HepG2 (cell line): ENCODE measurements around the gene ADAD2. TPM values are rescaled to one million over a fixed set of nuclear protein-coding genes. Genes with fewer than 3 reads are reported as not detected.

Experiments used
- ATAC-seq: fragments of 200-7000 bp; cut with Tn5 transposase; 3 replicates; pipeline ENCODE4 v1.9.1; 2020; ENCODE audit warnings: mild to moderate bottlenecking, moderate library complexity
- BruUV-seq: library from RNA; stranded (reverse); fragments of 400-500 nt; replicated peaks from 2 replicates; lab custom pipeline; 2021; lab: Mats Ljungman, UMichigan
- CTCF ChIA-PET: fragments of 300-600 bp; formaldehyde crosslinking; extraction: SDS; loops from one replicate; lab custom pipeline; 2021; ENCODE audit warnings: low total read pairs, inconsistent platforms, low intra/inter-chr PET ratio; lab: Yijun Ruan, JAX
- POLR2A ChIA-PET: fragments of 350-600 bp; sonication (Branson Sonifier 250); formaldehyde crosslinking; loops from one replicate; lab custom pipeline; 2020; ENCODE audit warnings: antibody characterized with exemption, inconsistent platforms; lab: Yijun Ruan, JAX
- DNase-seq: peaks from one replicate; pipeline ENCODE4 v3.0.0-alpha.2; 2015; ENCODE audit warnings: low spot score
- FAIRE-seq: peaks from 3 replicates; lab custom pipeline; 2011; peaks lifted over from hg19 to GRCh38; lab: Jason Lieb, UNC
- H2AFZ ChIP-seq: one replicate; pipeline ENCODE4 v1.6.1; 2011; ENCODE audit warnings: low read length, inconsistent platforms
- H3K27ac ChIP-seq: fragments of 300-600 bp; 3 replicates; pipeline ENCODE4 v1.8.0; 2011; ENCODE audit warnings: mixed run types, mild to moderate bottlenecking, mixed read lengths, low read length, inconsistent platforms; ENCODE audit not compliant: insufficient read depth; ENCODE audit errors: extremely low read length
- H3K27me3 ChIP-seq, 2 experiments: fragments of 200-600 bp in 1 of 2; 2 replicates in 1 of 2; 3 replicates in 1 of 2; pipeline versions ENCODE4 v1.6.0 to v1.8.0; 2011; ENCODE audit warnings: low read length in 2 of 2, mild to moderate bottlenecking in 2 of 2, moderate library complexity in 2 of 2, inconsistent platforms in 1 of 2; ENCODE audit not compliant: insufficient read depth in 2 of 2, control insufficient read depth in 1 of 2
- H3K36me3 ChIP-seq, 2 experiments: fragments of 200-600 bp in 1 of 2; replicated peaks in 1 of 2; 2 replicates in 1 of 2; 3 replicates in 1 of 2; pipeline versions ENCODE4 v1.5.1 to v1.8.0; 2011; ENCODE audit warnings: low read length in 2 of 2, inconsistent platforms in 1 of 2; ENCODE audit not compliant: insufficient read depth in 2 of 2, control insufficient read depth in 1 of 2
- H3K4me1 ChIP-seq: 2 replicates; pipeline ENCODE4 v1.5.1; 2012; ENCODE audit warnings: low read length, inconsistent platforms; ENCODE audit not compliant: insufficient read depth
- H3K4me2 ChIP-seq: 2 replicates; pipeline ENCODE4 v1.6.0; 2011; ENCODE audit warnings: low read depth, low read length, inconsistent platforms
- H3K4me3 ChIP-seq, 3 experiments: fragments of 200-600 bp in 1 of 3; sonication (generic), shearing (Covaris generic) in 1 of 3; replicated peaks in 1 of 3; 2 replicates each; pipeline ENCODE4 v1.5.1; 2011 to 2016; ENCODE audit warnings: low read length in 3 of 3, inconsistent platforms in 2 of 3, low read depth in 2 of 3, mild to moderate bottlenecking in 2 of 3, control low read depth in 1 of 3, mixed read lengths in 1 of 3; ENCODE audit not compliant: insufficient read depth in 1 of 3
- H3K79me2 ChIP-seq: one replicate; pipeline ENCODE4 v1.6.1; 2011; ENCODE audit warnings: low read length, inconsistent platforms; ENCODE audit not compliant: insufficient read depth
- H3K9ac ChIP-seq: 2 replicates; pipeline ENCODE4 v1.6.0; 2011; ENCODE audit warnings: mild to moderate bottlenecking, low read depth, low read length, inconsistent platforms; ENCODE audit not compliant: insufficient read depth
- H3K9me3 ChIP-seq: 2 replicates; pipeline ENCODE4 v1.5.1; 2012; ENCODE audit warnings: mild to moderate bottlenecking, low read length
- H4K20me1 ChIP-seq: 2 replicates; pipeline ENCODE4 v1.6.0; 2011; ENCODE audit warnings: inconsistent platforms, mild to moderate bottlenecking, low read length, moderate library complexity; ENCODE audit not compliant: insufficient read depth
- CTCF ChIP-seq: sonication (generic); formaldehyde crosslinking; IDR thresholded peaks from 2 replicates; pipeline ENCODE4 v1.5.0; 2020; ENCODE audit warnings: mild to moderate bottlenecking, missing genetic modification reagents, moderate library complexity
- EED ChIP-seq: sonication (generic); formaldehyde crosslinking; IDR thresholded peaks from 2 replicates; pipeline ENCODE4 v1.5.0; 2020; ENCODE audit warnings: mild to moderate bottlenecking, missing genetic modification reagents
- FOXJ3 ChIP-seq: sonication (generic); formaldehyde crosslinking; IDR thresholded peaks from 2 replicates; pipeline ENCODE4 v1.4.0; 2020; ENCODE audit warnings: missing genetic modification reagents, mild to moderate bottlenecking, borderline replicate concordance
- KLF11 ChIP-seq: IDR thresholded peaks from 2 replicates; pipeline ENCODE4 v1.6.1; 2016; ENCODE audit warnings: missing compliant biosample characterization
- PCBP1 ChIP-seq: fragments of 200-400 bp; formaldehyde crosslinking; IDR thresholded peaks from 2 replicates; pipeline ENCODE4 v1.6.1; 2017; ENCODE audit warnings: mild to moderate bottlenecking, low read depth, low read length, borderline replicate concordance
- PHF8 ChIP-seq: sonication (generic); formaldehyde crosslinking; IDR thresholded peaks from 2 replicates; pipeline ENCODE4 v1.5.0; 2020; ENCODE audit warnings: missing genetic modification reagents
- SNAPC2 ChIP-seq: sonication (generic); formaldehyde crosslinking; IDR thresholded peaks from 2 replicates; pipeline ENCODE4 v1.8.1; 2022; ENCODE audit warnings: mild to moderate bottlenecking, missing genetic modification reagents
- STAG1 ChIP-seq: sonication (generic); formaldehyde crosslinking; IDR thresholded peaks from 2 replicates; pipeline ENCODE4 v1.4.0; 2020; ENCODE audit warnings: missing genetic modification reagents
- ZFP36L1 ChIP-seq: sonication (generic); formaldehyde crosslinking; IDR thresholded peaks from 2 replicates; pipeline ENCODE4 v1.8.0; 2022; ENCODE audit warnings: mild to moderate bottlenecking, missing genetic modification reagents, moderate library complexity
- ZNF251 ChIP-seq: sonication (generic); formaldehyde crosslinking; IDR thresholded peaks from 2 replicates; pipeline ENCODE4 v1.9.0; 2021; ENCODE audit warnings: mild to moderate bottlenecking, missing genetic modification reagents
- ZNF484 ChIP-seq: sonication (generic); formaldehyde crosslinking; IDR thresholded peaks from 2 replicates; pipeline ENCODE4 v1.5.1; 2020; ENCODE audit warnings: mild to moderate bottlenecking, low read depth, missing genetic modification reagents, borderline replicate concordance
- WGBS: methylation state at CpG from one replicate; pipeline ENCODE4 v1.1.6; 2017; ENCODE audit warnings: low lambda C conversion rate; 5-methylcytosine and 5-hydroxymethylcytosine counted together
- in situ Hi-C: cut with HindIII; loops from 2 replicates; pipeline ENCODE4 v1.10.0; 2017; ENCODE audit warnings: low pct_unique_long_range_greater_than_20kb; ENCODE audit not compliant: extremely low pct_ligation_motif_present
- intact Hi-C: fragments of 100-400 bp; cut with micrococcal nuclease; formaldehyde crosslinking; loops from one replicate; pipeline ENCODE4 v1.10.0; 2022; ENCODE audit not compliant: unreplicated experiment
- polyA plus RNA-seq, 8 experiments: library from polyadenylated mRNA; depleted of rRNA in 3 of 8; stranded (reverse) in 7 of 8; unstranded in 1 of 8; fragments of >200 nt; fragmentation: Illumina TruSeq in 4 of 8; extraction: Trizol in 4 of 8; gene quantifications; 2 replicates each; pipeline versions ENCODE4 v1.2.1 to v1.2.3, GENCODE V29; 2011 to 2016; ENCODE audit warnings: low read depth in 4 of 8, missing spikeins in 1 of 8, mixed read lengths in 1 of 8; ENCODE audit not compliant: insufficient read depth in 1 of 8
- total RNA-seq, 5 experiments: library from RNA; depleted of rRNA; stranded (reverse); fragments of >200 nt; fragmentation: Illumina TruSeq; extraction: Trizol; gene quantifications; 2 replicates each; pipeline ENCODE4 v1.2.3, GENCODE V29; 2016; ENCODE audit warnings: low read depth in 1 of 5
- TF ChIP-seq, protein P1 (sequence below): sonication (generic); formaldehyde crosslinking; conservative IDR thresholded peaks from 2 replicates; pipeline ENCODE4 v1.8.1; 2023; ENCODE audit warnings: missing genetic modification reagents
- TF ChIP-seq, protein P2 (sequence below): sonication (generic); formaldehyde crosslinking; IDR thresholded peaks from 2 replicates; pipeline ENCODE4 v1.4.0; 2020; ENCODE audit warnings: missing genetic modification reagents

Gene ADAD2
- total and polyA plus RNA-seq, 2 of the 13 experiments (the other 11 are each of a cell fraction or from before 2014, with no cell fraction given): not detected

DNA sequence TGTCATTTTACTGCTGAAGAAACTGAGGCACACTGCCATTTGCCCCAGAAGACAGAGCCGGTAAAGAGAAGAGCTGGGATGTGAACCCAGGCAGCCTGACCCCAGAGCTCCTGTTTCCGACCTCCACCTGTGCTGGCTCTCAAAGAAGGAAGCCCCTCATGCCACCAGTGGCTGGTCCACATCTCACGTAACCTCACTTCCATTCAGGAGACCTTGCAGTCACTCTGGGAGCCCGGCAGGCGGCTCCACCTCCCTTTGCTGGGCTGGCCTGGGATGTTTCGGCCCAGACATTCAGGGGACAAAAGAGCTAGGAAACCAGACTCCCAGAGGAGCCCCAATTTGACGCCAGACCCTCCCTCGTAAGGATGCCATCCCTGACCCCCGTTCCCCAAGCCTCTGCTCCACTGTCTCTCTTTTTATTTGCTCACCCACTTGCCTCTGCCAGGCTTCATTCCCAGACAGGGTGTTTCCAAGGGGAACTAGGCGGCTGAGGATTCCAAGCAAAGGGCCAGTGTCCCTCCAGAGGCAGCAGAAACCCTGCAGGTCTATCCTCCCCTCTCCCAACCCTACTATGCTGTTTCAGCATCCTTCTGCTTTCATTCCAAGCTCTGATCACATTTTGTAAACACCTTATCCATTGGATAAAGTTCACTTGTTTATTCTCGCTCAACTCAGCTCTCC is 6.9 kb upstream of the ADAD2 start:
- FAIRE-seq: no peak
- no peak overlapping the region for H2AFZ ChIP-seq
- in situ Hi-C loops: loop anchor here (25.0 kb wide), 1 partner anchor 222 kb away; the partner anchor contains the start of genes NECAB2 and OSGIN1
- no peaks in the 10 kb centered on the region for H4K20me1 ChIP-seq
- H3K4me1 ChIP-seq: peaks cover 14% of the 10 kb centered on the region
- POLR2A ChIA-PET: no interaction called here
- 94% methylated on average over 11 of the region's 11 CpGs for WGBS
- no peak for TF ChIP-seq ZNF251 (CRISPR knock-in tag)
- no peak for TF ChIP-seq PHF8 (CRISPR knock-in tag)
- TF ChIP-seq ZNF484 (CRISPR knock-in tag): no peak
- no peak for TF ChIP-seq PCBP1
- no peak for TF ChIP-seq KLF11
- TF ChIP-seq SNAPC2 (CRISPR knock-in tag): no peak
- peak; percentile 26; the same call in 1 of the 2 replicates for TF ChIP-seq STAG1
- H3K4me2 ChIP-seq: no peak overlapping the region
- no peaks in the 10 kb centered on the region for H3K27me3 ChIP-seq
- CTCF ChIA-PET: no interaction called here
- no peak for ATAC-seq
- peaks cover 24 to 47% of the 10 kb centered on the region in 2 experiments; a peak in 4 of 5 replicates for H3K36me3 ChIP-seq
- no peaks in the 10 kb centered on the region for H3K9me3 ChIP-seq
- peaks cover 25% of the 10 kb centered on the region for H3K79me2 ChIP-seq
- intact Hi-C loops: no loop called here
- no peak overlapping the region for H3K4me3 ChIP-seq
- H3K27ac ChIP-seq: no peak overlapping the region
- no peak for DNase-seq
- no peak overlapping the region for H3K9ac ChIP-seq
- BruUV-seq: no TSS peak

DNA sequence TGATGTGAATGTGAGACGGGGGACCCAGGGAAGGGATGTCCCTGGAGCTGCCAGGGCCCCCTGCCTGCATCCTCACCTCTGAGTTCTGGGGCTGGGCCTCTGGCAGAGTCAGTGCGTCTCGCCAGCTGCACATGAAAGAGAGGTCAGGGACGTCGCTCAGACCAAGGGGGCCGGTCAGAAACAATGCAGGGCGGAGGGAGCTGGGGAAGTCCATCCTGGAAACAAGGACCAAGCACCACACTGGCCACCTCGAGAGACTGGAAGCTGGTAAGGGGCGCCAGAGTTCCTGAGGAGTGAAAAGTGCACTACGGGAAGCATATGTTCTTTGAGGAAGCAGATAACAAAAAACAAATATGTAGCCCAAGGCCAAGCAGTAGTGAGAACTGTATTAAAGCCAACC is 6.2 kb upstream of the ADAD2 start:
- Histone ChIP-seq H3K27ac (no peak overlapping the region), H2AFZ (no peak overlapping the region), H3K9me3 (no peaks in the 10 kb centered on the region), H3K36me3 (peaks cover 24 to 47% of the 10 kb centered on the region in 2 experiments; a peak in 4 of 5 replicates), H3K79me2 (peaks cover 25% of the 10 kb centered on the region), H4K20me1 (no peaks in the 10 kb centered on the region), H3K9ac (no peak overlapping the region), H3K4me2 (peak overlapping the region; percentile 90; the same call in 1 of the 2 replicates), H3K4me3 (no peak overlapping the region; a peak in 1 of 6 replicates), H3K27me3 (no peaks in the 10 kb centered on the region), H3K4me1 (peaks cover 14% of the 10 kb centered on the region)
- POLR2A ChIA-PET: no interaction called here
- intact Hi-C loops (no loop called here), in situ Hi-C loops (loop anchor here (25.0 kb wide), 1 partner anchor 222 kb away; the partner anchor contains the start of genes NECAB2 and OSGIN1)
- no peak for ATAC-seq
- BruUV-seq: no TSS peak
- CTCF ChIA-PET: no interaction called here
- no peak for FAIRE-seq
- DNase-seq: no peak
- 98% methylated on average over 9 of the region's 10 CpGs for WGBS
- TF ChIP-seq EED: no peak
- no peak for TF ChIP-seq ZFP36L1 (CRISPR knock-in tag)
- TF ChIP-seq, protein P1, sequence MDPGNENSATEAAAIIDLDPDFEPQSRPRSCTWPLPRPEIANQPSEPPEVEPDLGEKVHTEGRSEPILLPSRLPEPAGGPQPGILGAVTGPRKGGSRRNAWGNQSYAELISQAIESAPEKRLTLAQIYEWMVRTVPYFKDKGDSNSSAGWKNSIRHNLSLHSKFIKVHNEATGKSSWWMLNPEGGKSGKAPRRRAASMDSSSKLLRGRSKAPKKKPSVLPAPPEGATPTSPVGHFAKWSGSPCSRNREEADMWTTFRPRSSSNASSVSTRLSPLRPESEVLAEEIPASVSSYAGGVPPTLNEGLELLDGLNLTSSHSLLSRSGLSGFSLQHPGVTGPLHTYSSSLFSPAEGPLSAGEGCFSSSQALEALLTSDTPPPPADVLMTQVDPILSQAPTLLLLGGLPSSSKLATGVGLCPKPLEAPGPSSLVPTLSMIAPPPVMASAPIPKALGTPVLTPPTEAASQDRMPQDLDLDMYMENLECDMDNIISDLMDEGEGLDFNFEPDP (CRISPR knock-in tag): no peak
- no peak for TF ChIP-seq FOXJ3
- TF ChIP-seq CTCF (CRISPR knock-in tag): no peak
- TF ChIP-seq, protein P2, sequence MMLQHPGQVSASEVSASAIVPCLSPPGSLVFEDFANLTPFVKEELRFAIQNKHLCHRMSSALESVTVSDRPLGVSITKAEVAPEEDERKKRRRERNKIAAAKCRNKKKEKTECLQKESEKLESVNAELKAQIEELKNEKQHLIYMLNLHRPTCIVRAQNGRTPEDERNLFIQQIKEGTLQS (CRISPR knock-in tag): no peak
